HG03060 (cell line): ENCODE measurements around the gene EPHX1.
"Not testable (repeated sequence)": the region's sequence is repeated elsewhere in the genome, so short reads cannot be mapped to it uniquely, and the experiment has no call there.

Source experiments
- ATAC-seq: cut with Tn5 transposase; IDR thresholded peaks from one replicate; pipeline ENCODE4 v1.9.1; 2021; ENCODE audit warnings: low read depth, moderate number of reproducible peaks; ENCODE audit not compliant: unreplicated experiment

The EPHX1 gene

GRCh38 chr1:225815526-225816178, 5.7 kb downstream of the EPHX1 start:
- ATAC-seq: no peak

GRCh38 chr1:225816643-225817538, 7.0 kb downstream of the EPHX1 start:
- no peak for ATAC-seq

- no peak for ATAC-seq
These were observed 7.7 kb downstream of the EPHX1 start for GRCh38 chr1:225817611-225818061.

GRCh38 chr1:225818229-225818628, 8.3 kb downstream of the EPHX1 start:
- no peak for ATAC-seq

- no peak for ATAC-seq
These were observed 9.6 kb downstream of the EPHX1 start for GRCh38 chr1:225819346-225820192.

GRCh38 chr1:225820522-225821120, 10.7 kb downstream of the EPHX1 start:
- ATAC-seq: no peak

GRCh38 chr1:225822655-225823403, 12.9 kb downstream of the EPHX1 start:
- no peak for ATAC-seq

GRCh38 chr1:225823811-225824261, 13.9 kb downstream of the EPHX1 start:
- ATAC-seq: no peak

- ATAC-seq: no peak
These were observed 14.6 kb downstream of the EPHX1 start for GRCh38 chr1:225824533-225824941.

GRCh38 chr1:225825078-225825477, 15.2 kb downstream of the EPHX1 start:
- no peak for ATAC-seq

- no peak for ATAC-seq
These were observed 15.7 kb downstream of the EPHX1 start for GRCh38 chr1:225825607-225826007.

- ATAC-seq: no peak
These were observed 17.2 kb downstream of the EPHX1 start for GRCh38 chr1:225827076-225827475.

- ATAC-seq: no peak
These were observed 18.9 kb downstream of the EPHX1 start for GRCh38 chr1:225828706-225829345.

GRCh38 chr1:225830841-225831240, 20.9 kb downstream of the EPHX1 start:
- no peak for ATAC-seq

GRCh38 chr1:225834417-225835329, 24.7 kb downstream of the EPHX1 start:
- ATAC-seq: no peak

- no peak for ATAC-seq
These were observed 25.9 kb downstream of the EPHX1 start for GRCh38 chr1:225835856-225836255.

GRCh38 chr1:225836296-225836695, 26.4 kb downstream of the EPHX1 start:
- not testable (repeated sequence) for ATAC-seq

GRCh38 chr1:225838793-225839192, 28.9 kb downstream of the EPHX1 start:
- ATAC-seq: no peak
